NCI-H1417 treated with DMSO at 0.1 percent for 48 hours (cell line): ENCODE results near the gene CNTRL.
A peak's percentile ranks its signal among the peaks of the same experiment; 100 is the strongest.
"Not testable (repeated sequence)": the region's sequence is repeated elsewhere in the genome, so short reads cannot be mapped to it uniquely, and the experiment has no call there.

Experiments
- DNase-seq: peaks from one replicate; lab custom pipeline; 2025; lab: John Stamatoyannopoulos, UW

Gene CNTRL

DNA sequence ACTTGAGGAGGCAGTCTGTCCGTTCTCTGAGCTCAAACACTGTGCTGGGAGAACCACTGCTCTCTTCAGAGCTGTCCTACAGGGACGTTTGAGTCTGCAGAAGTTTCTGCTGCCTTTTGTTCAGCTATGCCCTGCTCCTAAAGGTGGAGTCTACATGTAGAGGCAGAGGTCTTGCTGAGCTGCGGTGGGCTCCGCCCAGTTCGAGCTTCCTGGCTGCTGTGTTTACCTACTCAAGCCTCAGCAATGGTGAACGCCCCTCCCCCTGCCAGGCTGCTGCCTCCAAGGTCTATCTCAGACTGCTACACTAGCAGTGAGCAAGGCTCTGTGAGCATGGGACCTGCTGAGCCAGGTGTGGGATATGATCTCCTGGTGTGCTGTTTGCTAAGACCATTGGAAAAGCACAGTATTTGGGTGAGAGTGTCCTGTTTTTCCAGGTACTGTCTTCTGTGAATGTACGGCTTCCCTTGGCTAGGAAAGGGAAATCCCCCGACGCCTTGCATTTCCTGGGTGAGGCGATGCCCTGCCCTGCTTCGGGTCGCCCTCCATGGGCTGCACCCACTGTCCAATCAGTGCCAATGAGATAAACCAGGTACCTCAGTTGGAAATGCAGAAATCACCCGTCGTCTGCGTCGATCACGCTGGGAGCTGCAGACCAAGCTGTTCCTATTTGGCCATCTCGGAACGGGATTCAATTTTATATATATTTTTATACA, 58.5 kb downstream of the CNTRL start:
- peak; percentile 35 for DNase-seq

DNA sequence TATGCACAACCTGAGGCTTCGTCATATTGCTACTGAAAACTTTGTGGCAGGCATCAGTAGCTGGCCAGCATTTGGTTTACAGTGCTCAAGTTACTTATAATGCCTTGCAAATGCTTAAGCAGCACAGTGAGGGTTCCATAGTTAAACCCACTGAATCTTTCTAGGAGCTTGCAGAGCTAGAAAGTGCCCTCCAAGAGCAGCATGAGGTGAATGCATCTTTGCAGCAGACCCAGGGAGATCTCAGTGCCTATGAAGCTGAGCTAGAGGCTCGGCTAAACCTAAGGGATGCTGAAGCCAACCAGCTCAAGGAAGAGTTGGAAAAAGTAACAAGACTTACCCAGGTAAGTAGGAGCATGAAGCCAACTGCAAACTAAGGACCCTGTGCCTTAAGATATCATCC, 60.9 kb downstream of the CNTRL start:
- no peak for DNase-seq

DNA sequence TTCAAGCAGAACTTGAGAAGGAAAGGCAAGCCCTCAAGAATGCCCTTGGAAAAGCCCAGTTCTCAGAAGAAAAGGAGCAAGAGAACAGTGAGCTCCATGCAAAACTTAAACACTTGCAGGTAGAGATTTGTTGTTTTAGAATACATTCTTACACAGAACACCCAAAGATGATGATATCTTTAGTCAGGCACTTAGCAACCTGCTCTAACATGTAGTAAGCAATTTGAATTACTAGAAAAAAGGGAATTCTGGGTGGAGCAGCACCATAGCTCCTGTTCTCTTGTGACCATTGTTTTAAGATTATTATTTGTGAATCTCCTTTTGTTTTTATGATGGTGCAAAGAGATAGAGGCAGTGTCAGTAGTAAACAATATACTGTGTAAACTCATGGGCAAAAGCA, 63.8 kb downstream of the CNTRL start:
- no peak for DNase-seq

- DNase-seq, result no peak
These were observed 64.2 kb downstream of the CNTRL start for GRCh38 chr9:121138973-121139372.

DNA sequence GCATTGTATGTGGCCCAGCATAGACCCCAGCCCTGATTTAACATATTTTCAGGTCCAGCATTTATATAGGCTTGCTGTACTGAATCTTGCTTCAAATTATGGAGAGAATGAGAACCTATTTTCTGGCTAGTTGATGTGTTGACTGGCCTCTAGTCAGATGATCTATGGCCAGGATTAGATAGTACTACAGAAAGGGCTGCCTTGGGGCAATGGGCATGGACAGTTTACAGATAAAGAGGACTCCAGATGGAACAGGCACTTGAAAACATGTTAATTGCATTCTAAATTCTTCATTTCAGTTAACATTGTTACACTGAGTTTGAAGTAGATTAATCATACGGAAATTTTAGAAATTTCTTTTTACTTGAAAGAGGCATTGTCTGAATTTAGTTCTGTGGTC, 65.4 kb downstream of the CNTRL start:
- DNase-seq, result no peak

DNA sequence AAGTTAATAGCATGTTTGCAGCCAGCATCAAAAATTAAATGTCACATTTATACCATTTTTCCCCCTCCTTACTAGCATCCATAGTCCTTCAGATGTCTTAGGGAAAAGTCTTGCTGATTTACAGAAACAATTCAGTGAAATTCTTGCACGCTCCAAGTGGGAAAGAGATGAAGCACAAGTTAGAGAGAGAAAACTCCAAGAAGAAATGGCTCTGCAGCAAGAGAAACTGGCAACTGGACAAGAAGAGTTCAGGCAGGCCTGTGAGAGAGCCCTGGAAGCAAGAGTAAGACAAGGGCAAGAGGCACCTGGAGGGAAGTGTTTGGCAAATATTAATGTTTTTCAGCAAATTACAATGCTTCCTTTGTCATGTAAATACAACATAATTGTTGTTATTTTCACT, 66.6 kb downstream of the CNTRL start:
- no peak for DNase-seq

DNA sequence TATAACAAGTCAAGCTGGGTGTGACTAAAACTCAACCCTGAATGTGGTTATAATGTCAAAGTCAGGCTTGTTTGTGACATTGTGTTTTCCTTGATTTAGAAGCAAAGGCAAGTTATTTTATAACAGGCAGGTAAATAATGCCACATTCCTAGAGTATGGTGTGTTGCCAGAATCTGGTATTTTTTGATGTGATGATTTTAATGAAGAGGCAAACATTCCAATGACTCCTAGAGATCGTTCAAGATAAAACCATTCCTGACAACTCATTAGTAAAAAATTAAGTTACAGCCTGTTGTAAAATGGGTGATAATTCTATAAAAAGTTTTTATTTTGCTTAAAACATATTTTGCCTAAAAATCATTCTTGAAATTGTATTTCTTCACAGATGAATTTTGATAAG, 67.0 kb downstream of the CNTRL start:
- no peak for DNase-seq

DNA sequence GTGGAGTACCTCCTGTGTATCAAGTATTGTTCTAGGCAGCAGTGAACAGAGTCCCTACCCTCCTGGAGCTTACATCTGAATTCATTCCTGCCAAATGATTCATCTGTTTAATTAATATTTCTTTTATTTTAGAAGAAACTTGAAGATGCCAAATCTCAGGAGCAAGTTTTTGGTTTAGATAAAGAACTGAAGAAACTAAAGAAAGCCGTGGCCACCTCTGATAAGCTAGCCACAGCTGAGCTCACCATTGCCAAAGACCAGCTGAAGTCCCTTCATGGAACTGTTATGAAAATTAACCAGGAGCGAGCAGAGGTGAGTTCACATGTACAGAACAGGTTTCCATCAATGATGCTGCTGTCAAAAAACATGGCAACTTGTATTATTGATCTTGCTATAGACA, 69.0 kb downstream of the CNTRL start:
- no peak for DNase-seq

DNA sequence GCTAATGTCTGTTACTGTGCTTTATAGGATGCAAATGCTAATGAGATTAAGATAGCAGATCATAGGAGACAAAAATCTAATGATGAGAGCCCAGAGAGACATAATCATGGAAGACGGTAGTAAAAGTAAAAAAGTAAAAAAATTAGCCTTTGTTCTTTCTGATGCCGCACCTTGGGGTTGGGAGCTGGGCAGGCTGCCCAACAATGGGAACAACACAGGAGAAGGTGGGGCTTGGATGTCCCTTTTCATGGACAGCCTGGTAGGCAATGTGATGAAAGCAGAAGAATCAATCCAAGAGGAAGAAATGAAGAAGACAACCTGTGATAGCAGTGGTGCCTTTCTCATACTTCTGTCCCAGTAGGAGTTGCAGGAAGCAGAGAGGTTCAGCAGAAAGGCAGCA, 69.7 kb downstream of the CNTRL start:
- DNase-seq, result no peak

GRCh38 chr9:121150188-121150587, 75.4 kb downstream of the CNTRL start:
- no peak for DNase-seq

DNA sequence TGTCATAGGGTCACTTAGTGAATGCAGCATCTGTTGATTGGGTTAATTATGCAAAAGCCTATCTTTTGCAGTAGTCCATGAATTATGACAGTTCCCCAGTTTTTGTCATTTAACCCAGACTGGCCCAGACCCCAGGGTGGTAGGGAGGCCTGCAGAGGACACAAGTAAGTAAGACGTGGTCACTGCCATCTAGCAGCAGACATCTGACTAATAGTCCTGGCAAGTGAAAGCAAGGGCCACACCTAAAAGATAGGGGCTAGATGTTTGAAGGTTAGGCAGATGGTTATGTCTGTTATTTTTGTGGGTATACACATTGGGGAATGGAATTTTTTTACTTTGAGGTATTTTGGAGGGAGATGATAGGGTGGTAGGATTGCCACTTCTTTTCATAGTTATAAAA, 78.9 kb downstream of the CNTRL start:
- DNase-seq, result no peak

DNA sequence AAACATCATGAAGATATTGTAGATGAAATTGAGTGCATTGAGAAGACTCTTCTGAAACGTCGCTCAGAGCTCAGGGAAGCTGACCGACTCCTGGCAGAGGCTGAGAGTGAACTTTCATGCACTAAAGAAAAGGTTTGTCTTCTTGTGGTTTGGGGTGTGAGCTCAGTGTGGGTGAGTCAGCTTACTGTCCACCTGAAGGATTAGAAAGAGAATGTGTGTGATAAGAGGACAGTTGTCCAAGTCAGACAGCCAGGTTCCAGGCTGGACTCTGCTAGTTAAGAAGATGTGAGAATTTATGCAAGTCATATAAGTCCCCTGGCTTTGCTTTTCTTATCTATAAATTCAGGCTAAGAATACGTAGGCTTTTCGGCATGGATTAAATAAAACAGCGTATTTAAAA, 80.0 kb downstream of the CNTRL start:
- DNase-seq, result no peak

- DNase-seq, result no peak
These were observed 81.5 kb downstream of the CNTRL start for GRCh38 chr9:121156263-121156731.

GRCh38 chr9:121157939-121158338, 83.2 kb downstream of the CNTRL start:
- no peak for DNase-seq

- DNase-seq, result no peak
These were observed 85.3 kb downstream of the CNTRL start for GRCh38 chr9:121160025-121160424.

DNA sequence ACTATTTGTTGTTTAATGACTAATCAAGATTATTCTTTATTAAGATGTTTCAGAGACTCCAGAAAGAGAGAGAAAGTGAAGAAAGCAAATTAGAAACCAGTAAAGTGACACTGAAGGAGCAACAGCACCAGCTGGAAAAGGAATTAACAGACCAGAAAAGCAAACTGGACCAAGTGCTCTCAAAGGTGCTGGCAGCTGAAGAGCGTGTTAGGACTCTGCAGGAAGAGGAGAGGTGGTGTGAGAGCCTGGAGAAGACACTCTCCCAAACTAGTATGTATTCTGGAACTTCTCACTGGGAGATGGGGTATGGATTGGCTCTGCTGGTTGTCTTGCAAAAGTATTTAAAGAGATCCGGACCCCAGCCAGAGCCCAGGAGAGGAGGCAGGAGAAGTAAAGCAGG, 93.3 kb downstream of the CNTRL start:
- DNase-seq, result no peak

DNA sequence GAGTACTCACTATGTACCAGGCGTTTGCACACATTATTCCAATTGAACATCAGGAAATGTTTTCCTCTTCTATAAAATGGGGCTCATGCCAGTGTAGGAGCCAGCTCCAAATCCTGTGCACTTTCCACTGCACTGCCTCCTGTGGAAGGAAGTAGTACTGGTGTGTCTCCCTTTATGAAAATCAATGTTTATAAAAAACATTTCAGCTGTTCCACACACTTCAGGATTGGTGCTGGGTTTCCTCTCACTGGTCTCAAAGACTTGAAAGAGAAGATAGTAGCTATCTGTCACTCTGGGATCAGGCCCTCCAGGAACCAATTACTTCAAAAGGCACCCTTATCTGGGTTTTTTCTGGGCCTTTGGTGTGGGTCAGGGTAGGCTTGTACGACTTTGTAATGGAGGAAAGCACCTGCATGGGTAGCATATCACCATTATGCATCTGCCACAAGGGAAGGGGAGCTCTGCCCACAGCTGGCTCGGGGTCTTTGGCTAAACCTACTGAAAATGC, 94.4 kb downstream of the CNTRL start:
- DNase-seq, result no peak

DNA sequence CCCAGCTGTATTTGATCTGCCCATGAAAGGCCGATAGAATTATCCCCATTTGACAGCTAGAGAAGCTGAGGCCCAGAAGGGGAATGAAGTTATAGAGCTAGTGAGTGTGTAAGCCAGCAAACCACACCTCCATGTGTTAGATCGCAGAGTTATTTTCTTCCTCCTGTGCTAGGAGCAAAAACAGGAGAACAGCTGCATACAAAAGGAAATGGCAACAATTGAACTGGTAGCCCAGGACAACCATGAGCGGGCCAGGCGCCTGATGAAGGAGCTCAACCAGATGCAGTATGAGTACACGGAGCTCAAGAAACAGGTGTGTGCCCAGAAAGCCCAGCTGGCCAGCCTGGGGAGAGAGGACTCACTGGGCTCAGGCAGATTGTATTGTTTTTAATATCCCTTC, 96.5 kb downstream of the CNTRL start:
- no peak for DNase-seq

- no peak for DNase-seq
These were observed 98.2 kb downstream of the CNTRL start for GRCh38 chr9:121172726-121173487.

GRCh38 chr9:121173501-121173900, 98.7 kb downstream of the CNTRL start:
- DNase-seq, result no peak

DNA sequence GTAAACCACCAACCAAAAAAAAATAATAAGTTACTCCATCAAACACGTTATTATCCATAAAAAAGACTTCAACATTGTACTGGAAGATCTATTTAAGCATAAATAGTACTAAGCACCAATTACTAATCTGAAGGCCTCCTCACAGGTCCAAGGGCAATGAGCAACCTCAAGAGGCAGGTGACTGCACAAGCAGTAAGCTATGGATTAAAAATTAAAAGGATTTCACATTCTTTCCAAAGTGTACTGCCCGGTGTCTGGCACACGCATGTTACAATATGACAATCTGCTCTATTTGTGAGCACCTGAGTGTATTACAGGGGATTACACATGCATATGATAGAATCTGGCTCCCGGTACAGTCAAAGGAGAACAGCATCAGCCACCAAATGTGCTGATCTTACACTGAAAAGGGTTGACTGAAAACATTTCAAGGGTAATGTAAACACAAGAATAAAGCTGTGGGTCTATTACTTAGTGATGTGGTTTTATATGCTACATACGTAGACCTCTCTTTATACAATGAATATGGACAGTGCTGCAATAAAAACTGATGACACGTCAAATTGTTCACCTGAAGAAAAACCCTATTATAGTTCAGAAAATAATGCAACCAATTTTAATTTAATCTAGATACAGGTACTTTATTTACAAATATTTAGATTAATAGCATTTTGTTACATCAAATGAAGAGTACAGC, 104.1 kb downstream of the CNTRL start:
- DNase-seq, result no peak

DNA sequence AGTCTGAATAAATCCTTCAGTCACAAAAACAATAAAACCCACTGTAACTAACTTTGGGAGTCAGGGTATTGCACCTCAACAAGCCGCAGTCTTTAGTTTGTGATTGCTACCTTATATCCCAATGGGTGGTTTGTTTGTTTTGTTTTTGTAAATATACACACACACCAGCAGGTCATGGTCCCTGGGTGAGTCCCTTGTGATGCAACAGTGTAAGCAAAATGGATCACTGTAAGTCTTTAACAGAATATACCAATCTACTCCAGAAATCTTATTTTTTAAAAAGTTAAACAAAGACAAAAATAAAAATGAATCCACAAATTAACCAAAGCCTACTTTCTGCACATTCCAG, 104.6 kb downstream of the CNTRL start:
- not testable (repeated sequence) for DNase-seq
